ENCODE data around the gene ZNF330. TPM values are rescaled to one million over a fixed set of nuclear protein-coding genes. Genes with fewer than 3 reads are reported as not detected.

ZNF330 gene
- 12.3 and 13.0 TPM in 2 replicates for total RNA-seq

GRCh38 chr4:141220691-141221659 lies at the start of gene ZNF330:
TSS of gene ZNF330 (plus strand) at chr4:141220895. CDS start at chr4:141222372, 1,477 bp downstream.

Other genes with a start within 250 kb of the ZNF330 start
- gene RNF150, start 87.4 kb upstream of the ZNF330 start, total RNA-seq, result 0.25 and 0.54 TPM in 2 replicates